SU-DHL-6 (cell line): ENCODE results near the gene PARVA.

Experiments used
- H2AFZ ChIP-seq: fragments of 200-600 bp; sonication (generic); 2 replicates; pipeline ENCODE4 v1.6.1; 2014; ENCODE audit warnings: low read depth, mild to moderate bottlenecking, moderate library complexity, mixed read lengths, antibody characterized with exemption, low read length; ENCODE audit not compliant: severe bottlenecking
- H3F3A ChIP-seq: fragments of 200-600 bp; shearing (Covaris generic); 2 replicates; pipeline ENCODE4 v1.6.0; 2016; ENCODE audit warnings: antibody characterized with exemption, mild to moderate bottlenecking; ENCODE audit not compliant: insufficient read depth
- H3K27ac ChIP-seq: fragments of 200-600 bp; sonication (generic); 2 replicates; pipeline ENCODE4 v1.5.1; 2016; ENCODE audit warnings: low read depth, mild to moderate bottlenecking, low read length, moderate library complexity, mixed read lengths
- H3K27me3 ChIP-seq: fragments of 200-600 bp; sonication (generic), shearing (Covaris generic); 2 replicates; pipeline ENCODE4 v1.6.0; 2014; ENCODE audit warnings: mild to moderate bottlenecking, low read length
- H3K36me3 ChIP-seq: fragments of 200-600 bp; sonication (generic); 2 replicates; pipeline ENCODE4 v1.6.1; 2014; ENCODE audit warnings: mild to moderate bottlenecking, low read length, mixed read lengths
- H3K4me2 ChIP-seq: fragments of 300-600, 200-600 bp; shearing (Covaris generic), sonication (generic); 2 replicates; pipeline ENCODE4 v1.6.0; 2014; ENCODE audit warnings: low read length, low read depth, mild to moderate bottlenecking; ENCODE audit not compliant: poor library complexity, severe bottlenecking
- H3K4me3 ChIP-seq: fragments of 200-600 bp; sonication (generic); 2 replicates; pipeline ENCODE4 v1.5.1; 2014; ENCODE audit warnings: antibody characterized with exemption, low read length, mild to moderate bottlenecking, mixed read lengths; ENCODE audit not compliant: insufficient read depth, poor library complexity, severe bottlenecking
- H3K79me2 ChIP-seq: fragments of 200-600 bp; sonication (generic); 2 replicates; pipeline ENCODE4 v1.6.1; 2014; ENCODE audit warnings: mild to moderate bottlenecking, low read length, moderate library complexity; ENCODE audit not compliant: insufficient read depth
- H3K9ac ChIP-seq: fragments of 200-600 bp; sonication (generic); 2 replicates; pipeline ENCODE4 v1.7.0; 2014; ENCODE audit warnings: mild to moderate bottlenecking, low read length
- H3K9me2 ChIP-seq: fragments of 200-600 bp; sonication (generic); replicated peaks from 2 replicates; pipeline ENCODE4 v1.6.1; 2014; ENCODE audit warnings: low read length; ENCODE audit not compliant: insufficient read depth
- H3K9me3 ChIP-seq: fragments of 200-600 bp; sonication (generic); 2 replicates; pipeline ENCODE4 v1.6.1; 2014; ENCODE audit warnings: low read length, mixed read lengths; ENCODE audit not compliant: insufficient read depth
- H4K20me1 ChIP-seq: fragments of 200-600 bp; sonication (generic); 2 replicates; pipeline ENCODE4 v1.6.1; 2014; ENCODE audit warnings: low read depth, mild to moderate bottlenecking, antibody characterized with exemption, low read length, moderate library complexity, mixed read lengths
- CTCF ChIP-seq: fragments of 200-600 bp; sonication (generic); IDR thresholded peaks from one replicate; pipeline ENCODE4 v1.5.1; 2017; ENCODE audit warnings: antibody characterized with exemption, mild to moderate bottlenecking, low read length, moderate library complexity; ENCODE audit not compliant: insufficient read depth, poor library complexity, severe bottlenecking
- EZH2phosphoT487 ChIP-seq: fragments of 200-600 bp; sonication (generic), shearing (Covaris generic); conservative IDR thresholded peaks from 2 replicates; pipeline ENCODE4 v1.6.1; 2018; ENCODE audit warnings: mild to moderate bottlenecking, antibody characterized with exemption, low read length, moderate library complexity, mixed read lengths

Gene PARVA

GRCh38 chr11:12420706-12421105 lies 43.3 kb downstream of the PARVA start:
- Histone ChIP-seq H3K9me2 (no peaks in the 10 kb centered on the region), H3K27ac (no peak overlapping the region), H4K20me1 (no peaks in the 10 kb centered on the region), H3K79me2 (no peaks in the 10 kb centered on the region), H2AFZ (no peak overlapping the region), H3K27me3 (no peaks in the 10 kb centered on the region), H3K4me3 (no peak overlapping the region), H3K9me3 (no peaks in the 10 kb centered on the region), H3K36me3 (no peaks in the 10 kb centered on the region), H3K9ac (no peak overlapping the region), H3K4me2 (no peak overlapping the region), H3F3A (no peaks in the 10 kb centered on the region)
- TF ChIP-seq CTCF (no peak), EZH2phosphoT487 (no peak)

- Histone ChIP-seq H4K20me1 (no peaks in the 10 kb centered on the region), H3K9me2 (no peaks in the 10 kb centered on the region), H3K9ac (no peak overlapping the region), H3K27me3 (no peaks in the 10 kb centered on the region), H2AFZ (no peak overlapping the region), H3K4me3 (no peak overlapping the region), H3K4me2 (no peak overlapping the region), H3K9me3 (no peaks in the 10 kb centered on the region), H3K36me3 (no peaks in the 10 kb centered on the region), H3K79me2 (no peaks in the 10 kb centered on the region), H3F3A (no peaks in the 10 kb centered on the region), H3K27ac (no peak overlapping the region)
- TF ChIP-seq CTCF (no peak), EZH2phosphoT487 (no peak)
These were observed 44.0 kb downstream of the PARVA start for GRCh38 chr11:12421386-12421785.

- Histone ChIP-seq H3K27ac (no peak overlapping the region), H3K36me3 (no peaks in the 10 kb centered on the region), H2AFZ (no peak overlapping the region), H3K9ac (no peak overlapping the region), H4K20me1 (no peaks in the 10 kb centered on the region), H3K9me3 (no peaks in the 10 kb centered on the region), H3K9me2 (no peaks in the 10 kb centered on the region), H3K79me2 (no peaks in the 10 kb centered on the region), H3K27me3 (no peaks in the 10 kb centered on the region), H3F3A (no peaks in the 10 kb centered on the region), H3K4me2 (no peak overlapping the region), H3K4me3 (no peak overlapping the region)
- TF ChIP-seq CTCF (no peak), EZH2phosphoT487 (no peak)
These were observed 48.8 kb downstream of the PARVA start for GRCh38 chr11:12426176-12426575.

DNA sequence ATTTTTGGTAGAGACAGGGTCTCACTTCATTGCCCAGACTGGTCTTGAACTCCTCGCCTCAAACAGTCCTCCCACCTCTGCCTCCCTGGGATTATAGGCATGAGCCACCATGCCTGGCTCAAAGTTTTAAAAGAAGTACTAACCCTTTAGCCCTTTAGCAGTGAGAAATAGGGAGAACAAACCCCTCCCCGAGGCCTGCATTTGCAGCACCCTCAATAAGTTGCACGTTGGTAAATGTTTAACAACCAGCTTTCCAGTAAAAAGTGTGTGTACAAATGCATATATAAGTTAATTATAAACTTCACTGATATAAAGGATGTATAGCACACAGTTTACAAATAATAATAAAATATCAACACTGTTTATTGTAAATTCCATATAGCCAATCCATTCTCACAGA lies 51.8 kb downstream of the PARVA start:
- Histone ChIP-seq H3K4me2 (no peak overlapping the region), H3K9me3 (no peaks in the 10 kb centered on the region), H2AFZ (no peak overlapping the region), H3K27me3 (no peaks in the 10 kb centered on the region), H3K36me3 (no peaks in the 10 kb centered on the region), H3F3A (no peaks in the 10 kb centered on the region), H3K9ac (no peak overlapping the region), H3K27ac (no peak overlapping the region), H3K9me2 (no peaks in the 10 kb centered on the region), H4K20me1 (no peaks in the 10 kb centered on the region), H3K79me2 (no peaks in the 10 kb centered on the region), H3K4me3 (no peak overlapping the region)
- TF ChIP-seq EZH2phosphoT487, result no peak
- no peak for TF ChIP-seq CTCF
